HCT116 (cell line): ENCODE results near the gene FLCN.
"Not testable (repeated sequence)": the region's sequence is repeated elsewhere in the genome, so short reads cannot be mapped to it uniquely, and the experiment has no call there.

Experiments used
- CTCF ChIP-seq, 3 experiments: fragments of 200-600 bp in 1 of 3; sonication (generic) in 1 of 3; IDR thresholded peaks in 2 of 3; conservative IDR thresholded peaks in 1 of 3; 2 replicates each; pipeline ENCODE4 v1.5.1; 2012 to 2017; ENCODE audit warnings: low read depth in 2 of 3, low read length in 2 of 3, antibody characterized with exemption in 1 of 3, borderline replicate concordance in 1 of 3, control low read depth in 1 of 3, mild to moderate bottlenecking in 1 of 3, mixed read lengths in 1 of 3, mixed run types in 1 of 3, moderate library complexity in 1 of 3; ENCODE audit not compliant: insufficient read depth in 1 of 3
- EZH2phosphoT487 ChIP-seq: fragments of 200-600 bp; IDR thresholded peaks from 2 replicates; pipeline ENCODE4 v1.6.1; 2018; ENCODE audit warnings: antibody characterized with exemption, borderline replicate concordance
- POLR2A ChIP-seq: IDR thresholded peaks from 2 replicates; pipeline ENCODE4 v1.7.0; 2011; ENCODE audit warnings: borderline replicate concordance; ENCODE audit not compliant: insufficient read depth, insufficient read length; ENCODE audit errors: extremely low read depth
- POLR2AphosphoS5 ChIP-seq: IDR thresholded peaks from 2 replicates; pipeline ENCODE4 v1.6.1; 2011; ENCODE audit warnings: mild to moderate bottlenecking, low read depth, low read length, moderate library complexity
- SIN3A ChIP-seq: IDR thresholded peaks from 2 replicates; pipeline ENCODE4 v1.6.1; 2012; ENCODE audit warnings: low read depth

DNA sequence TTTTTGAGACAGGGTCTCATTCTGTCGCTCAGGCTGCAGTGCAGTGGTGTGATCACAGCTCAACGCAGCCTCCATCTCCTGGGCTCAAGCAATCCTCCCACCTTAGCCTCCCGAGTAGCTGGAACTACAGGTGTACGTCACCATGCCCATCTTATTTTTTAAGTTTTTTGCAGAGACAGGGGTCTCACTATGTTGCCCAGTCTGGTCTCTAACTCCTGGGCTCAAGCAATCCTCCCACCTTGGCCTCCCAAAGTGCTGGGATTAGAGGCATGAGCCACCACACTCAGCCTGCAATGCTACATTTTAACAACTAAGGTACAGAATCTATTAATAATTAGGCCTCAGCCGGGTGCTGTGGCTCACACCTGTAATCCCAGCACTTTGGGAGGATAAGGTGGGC lies 40.5 kb upstream of the FLCN start:
- not testable (repeated sequence) for TF ChIP-seq CTCF (IDR thresholded peaks at IDR 0.05 in 2 of 3, conservative IDR thresholded peaks at IDR 0.05 in 1 of 3; ENCODE audit: borderline replicate concordance in 1 of 3, insufficient read depth in 1 of 3, low read depth in 2 of 3, low read length in 2 of 3); SIN3A; POLR2AphosphoS5; EZH2phosphoT487; POLR2A
